ENCODE measurements around the gene ASPN.

GRCh38 chr9:92500725-92501124 is 18.4 kb upstream of the ASPN start:
- TF ChIP-seq POLR2A (IDR thresholded peaks at IDR 0.05): no peak
- TF ChIP-seq CTCF (IDR thresholded peaks at IDR 0.05): no peak
- no peak for TF ChIP-seq EP300 (IDR thresholded peaks at IDR 0.05)
- no peak for TF ChIP-seq POLR2AphosphoS5 (IDR thresholded peaks at IDR 0.05)

Measured in upper lobe of left lung (tissue), 4 donors.